SU-DHL-6 (cell line): ENCODE results near the gene SCEL.

Source experiments
- CTCF ChIP-seq: fragments of 200-600 bp; sonication (generic); IDR thresholded peaks from one replicate; pipeline ENCODE4 v1.5.1; 2017; ENCODE audit warnings: antibody characterized with exemption, mild to moderate bottlenecking, low read length, moderate library complexity; ENCODE audit not compliant: insufficient read depth, poor library complexity, severe bottlenecking
- EZH2phosphoT487 ChIP-seq: fragments of 200-600 bp; sonication (generic), shearing (Covaris generic); conservative IDR thresholded peaks from 2 replicates; pipeline ENCODE4 v1.6.1; 2018; ENCODE audit warnings: mild to moderate bottlenecking, antibody characterized with exemption, low read length, moderate library complexity, mixed read lengths

- no peak for TF ChIP-seq CTCF
- TF ChIP-seq EZH2phosphoT487 = no peak
Observed at GRCh38 chr13:77674852-77675251, 139.3 kb downstream of the SCEL start.
